NCI-H2196 treated with DMSO at 0.1 percent for 48 hours (cell line): ENCODE results near the gene CNTFR.
"Not testable (repeated sequence)": the region's sequence is repeated elsewhere in the genome, so short reads cannot be mapped to it uniquely, and the experiment has no call there.

Experiments
- DNase-seq: peaks from one replicate; lab custom pipeline; 2025; ENCODE audit not compliant: unreplicated experiment; lab: John Stamatoyannopoulos, UW

The CNTFR gene

GRCh38 chr9:34555500-34555899 is 34.0 kb downstream of the CNTFR start:
- DNase-seq: no peak

- no peak for DNase-seq
Measured at GRCh38 chr9:34555002-34555348, 34.5 kb downstream of the CNTFR start.

- no peak for DNase-seq
Measured at GRCh38 chr9:34554211-34555001, 35.1 kb downstream of the CNTFR start.

GRCh38 chr9:34553511-34554021 is 36.0 kb downstream of the CNTFR start:
- no peak for DNase-seq

- no peak for DNase-seq
Measured at GRCh38 chr9:34552986-34553385, 36.5 kb downstream of the CNTFR start.

- no peak for DNase-seq
Measured at GRCh38 chr9:34552606-34552981, 36.9 kb downstream of the CNTFR start.

GRCh38 chr9:34551751-34552605 is 37.5 kb downstream of the CNTFR start:
- DNase-seq: no peak

DNA sequence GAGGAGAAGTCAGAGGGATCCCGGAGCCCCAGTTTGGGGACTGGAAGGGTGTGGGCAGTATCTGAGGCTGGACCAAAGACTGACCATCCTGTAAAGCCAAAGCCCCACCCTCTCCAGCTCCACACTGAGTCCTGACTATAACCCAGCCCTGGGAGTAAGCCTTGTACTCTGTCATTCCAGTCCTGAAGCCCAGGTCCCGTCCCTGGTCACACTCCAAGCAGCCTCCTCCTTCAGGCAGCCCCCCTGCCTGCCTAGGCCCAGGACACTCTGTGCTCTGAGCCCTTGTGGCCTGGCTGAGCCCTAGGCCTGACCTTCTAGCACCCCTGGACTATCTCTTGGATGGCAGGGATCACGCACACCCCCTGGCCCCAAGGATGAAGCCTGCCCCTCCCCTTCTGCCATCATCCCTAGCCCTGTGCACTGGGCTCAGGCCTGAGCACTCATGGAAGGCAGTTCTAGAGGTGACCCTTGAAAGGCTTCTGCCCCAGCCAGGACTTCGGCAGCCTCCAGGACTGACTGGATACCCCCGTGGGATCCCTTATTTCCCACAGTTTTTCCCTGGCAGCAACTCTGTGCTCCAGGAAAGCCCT is 38.7 kb downstream of the CNTFR start:
- DNase-seq: no peak

DNA sequence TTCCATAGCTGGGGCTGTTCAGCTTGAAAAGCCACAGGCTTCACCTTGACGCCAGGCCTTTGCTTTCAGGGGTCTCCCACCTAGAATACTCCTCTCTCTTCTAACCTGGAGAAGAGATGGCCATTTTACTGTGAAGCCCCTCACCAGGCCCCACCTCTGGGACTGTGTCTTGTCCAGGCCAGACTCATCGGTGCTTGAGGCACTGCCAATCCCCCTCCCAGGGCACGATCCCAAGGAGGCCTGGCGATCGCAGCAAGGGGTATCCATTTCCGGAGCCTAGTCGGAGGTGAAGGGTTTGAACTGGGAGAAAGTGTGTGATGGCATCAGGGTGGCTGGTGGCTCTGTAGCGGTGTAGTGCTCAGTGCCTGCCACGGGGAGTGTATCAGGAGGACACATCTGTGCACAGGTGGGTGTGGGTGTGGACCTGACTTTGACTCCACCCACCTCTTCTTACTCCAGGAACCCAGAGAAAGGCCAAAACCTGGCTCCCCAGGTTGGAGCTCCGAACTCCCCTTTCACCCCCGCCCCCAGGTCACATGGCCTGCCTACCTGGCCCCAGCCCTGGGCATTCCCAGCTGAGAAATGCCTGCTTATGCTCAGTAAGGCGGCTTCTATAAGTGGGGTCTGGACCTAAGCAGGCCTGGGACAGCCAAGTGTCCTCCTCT is 39.4 kb downstream of the CNTFR start:
- no peak for DNase-seq

DNA sequence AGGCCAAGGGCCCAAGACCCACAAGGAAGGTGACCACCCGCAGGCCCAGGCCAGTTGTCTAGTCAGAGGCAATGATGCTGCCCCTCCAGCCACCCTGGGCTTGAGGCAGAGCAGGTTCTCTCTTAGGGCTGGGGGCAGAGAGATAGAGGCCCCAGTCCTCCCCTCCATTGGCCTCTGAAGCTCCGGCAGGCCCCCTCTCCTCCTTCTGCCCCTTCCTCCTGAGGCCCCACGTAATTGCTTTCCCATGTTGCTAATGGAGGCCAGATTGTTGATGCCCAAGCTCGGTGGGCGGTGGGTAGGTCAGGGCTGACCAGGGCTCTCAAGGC is 40.2 kb downstream of the CNTFR start:
- DNase-seq: no peak

GRCh38 chr9:34547960-34548611 is 41.4 kb downstream of the CNTFR start:
- no peak for DNase-seq

GRCh38 chr9:34546834-34547827 is 42.4 kb downstream of the CNTFR start:
- DNase-seq: peak; percentile 60

GRCh38 chr9:34546102-34546833 is 43.3 kb downstream of the CNTFR start:
- DNase-seq: no peak

- no peak for DNase-seq
Measured at GRCh38 chr9:34545497-34545896, 44.0 kb downstream of the CNTFR start.

GRCh38 chr9:34544035-34544434 is 45.5 kb downstream of the CNTFR start:
- DNase-seq: no peak

GRCh38 chr9:34541540-34541939 is 48.0 kb downstream of the CNTFR start:
- no peak for DNase-seq

GRCh38 chr9:34540827-34541226 is 48.7 kb downstream of the CNTFR start:
- no peak for DNase-seq

- no peak for DNase-seq
Measured at GRCh38 chr9:34536685-34537084, 52.8 kb downstream of the CNTFR start.

GRCh38 chr9:34532041-34532440 is 57.5 kb downstream of the CNTFR start:
- DNase-seq: not testable (repeated sequence)
